ENCODE data around the gene NOC4L.
"Not testable (repeated sequence)": the region's sequence is repeated elsewhere in the genome, so short reads cannot be mapped to it uniquely, and the experiment has no call there.

GRCh38 chr12:132149526-132149925, 5.3 kb downstream of the NOC4L start:
- TF ChIP-seq ZFX (IDR thresholded peaks at IDR 0.05); CTCF (conservative IDR thresholded peaks at IDR 0.05): not testable (repeated sequence)
